ENCODE measurements around the gene SOX15.

SOX15 gene

GRCh38 chr17:7557775-7558543 is 31.9 kb downstream of the SOX15 start:
- Histone ChIP-seq H3K4me1 (ENCODE audit: control insufficient read depth in 1 of 2, insufficient read depth in 2 of 2, low read length in 2 of 2) (peaks cover 49 to 57% of the 10 kb centered on the region in 2 donors), H3K4me3 (ENCODE audit: low read depth in 1 of 2, low read length in 2 of 2) (peak overlapping the region; percentile 71 to 90)

GRCh38 chr17:7557147-7557764 is 32.6 kb downstream of the SOX15 start:
- Histone ChIP-seq H3K36me3 (ENCODE audit: control insufficient read depth in 1 of 2, insufficient read depth in 2 of 2, low read length in 2 of 2) (no peaks in the 10 kb centered on the region), H3K9ac (ENCODE audit: low read depth in 1 of 2, low read length in 2 of 2) (peak overlapping the region; percentile 71 to 83), H3K27ac (ENCODE audit: low read depth, low read length) (peak overlapping the region; percentile 87), H3K27me3 (ENCODE audit: control insufficient read depth in 1 of 2, insufficient read depth in 2 of 2, low read length in 2 of 2) (no peaks in the 10 kb centered on the region), H3K4me3 (ENCODE audit: low read depth in 1 of 2, low read length in 2 of 2) (peak overlapping the region; percentile 69 to 71), H3K4me1 (ENCODE audit: control insufficient read depth in 1 of 2, insufficient read depth in 2 of 2, low read length in 2 of 2) (peaks cover 42 to 50% of the 10 kb centered on the region in 2 donors), H3K9me3 (ENCODE audit: control insufficient read depth in 1 of 2, low read length in 2 of 2) (no peaks in the 10 kb centered on the region)

More at GRCh38 chr17:7557775-7558543, 31.9 kb downstream of the SOX15 start:
- no peaks in the 10 kb centered on the region for H3K9me3 ChIP-seq (ENCODE audit: control insufficient read depth in 1 of 2, low read length in 2 of 2)
- peak overlapping the region; percentile 71 to 83 for H3K9ac ChIP-seq (ENCODE audit: low read depth in 1 of 2, low read length in 2 of 2)
- no peaks in the 10 kb centered on the region for H3K36me3 ChIP-seq (ENCODE audit: control insufficient read depth in 1 of 2, insufficient read depth in 2 of 2, low read length in 2 of 2)
- H3K27ac ChIP-seq (ENCODE audit: low read depth, low read length): peak overlapping the region; percentile 98
- no peaks in the 10 kb centered on the region for H3K27me3 ChIP-seq (ENCODE audit: control insufficient read depth in 1 of 2, insufficient read depth in 2 of 2, low read length in 2 of 2)

GRCh38 chr17:7556627-7557026 is 33.3 kb downstream of the SOX15 start:
- H3K4me1 ChIP-seq (ENCODE audit: control insufficient read depth in 1 of 2, insufficient read depth in 2 of 2, low read length in 2 of 2): peaks cover 42 to 52% of the 10 kb centered on the region in 2 donors
- H3K4me3 ChIP-seq (ENCODE audit: low read depth in 1 of 2, low read length in 2 of 2): peak overlapping the region; percentile 69 to 71
- peak overlapping the region; percentile 71 to 83 for H3K9ac ChIP-seq (ENCODE audit: low read depth in 1 of 2, low read length in 2 of 2)

GRCh38 chr17:7555320-7555948 is 34.5 kb downstream of the SOX15 start:
- Histone ChIP-seq H3K4me3 (ENCODE audit: low read depth in 1 of 2, low read length in 2 of 2) (no peak overlapping the region), H3K27ac (ENCODE audit: low read depth, low read length) (no peak overlapping the region), H3K36me3 (ENCODE audit: control insufficient read depth in 1 of 2, insufficient read depth in 2 of 2, low read length in 2 of 2) (no peaks in the 10 kb centered on the region), H3K4me1 (ENCODE audit: control insufficient read depth in 1 of 2, insufficient read depth in 2 of 2, low read length in 2 of 2) (peaks cover 49 to 54% of the 10 kb centered on the region in 2 donors), H3K9me3 (ENCODE audit: control insufficient read depth in 1 of 2, low read length in 2 of 2) (no peaks in the 10 kb centered on the region), H3K9ac (ENCODE audit: low read depth in 1 of 2, low read length in 2 of 2) (no peak overlapping the region), H3K27me3 (ENCODE audit: control insufficient read depth in 1 of 2, insufficient read depth in 2 of 2, low read length in 2 of 2) (no peaks in the 10 kb centered on the region)

More at GRCh38 chr17:7556627-7557026, 33.3 kb downstream of the SOX15 start:
- Histone ChIP-seq H3K36me3 (ENCODE audit: control insufficient read depth in 1 of 2, insufficient read depth in 2 of 2, low read length in 2 of 2) (no peaks in the 10 kb centered on the region), H3K27me3 (ENCODE audit: control insufficient read depth in 1 of 2, insufficient read depth in 2 of 2, low read length in 2 of 2) (no peaks in the 10 kb centered on the region), H3K9me3 (ENCODE audit: control insufficient read depth in 1 of 2, low read length in 2 of 2) (no peaks in the 10 kb centered on the region), H3K27ac (ENCODE audit: low read depth, low read length) (peak overlapping the region; percentile 87)

- H3K4me1 ChIP-seq (ENCODE audit: control insufficient read depth in 1 of 2, insufficient read depth in 2 of 2, low read length in 2 of 2): peaks cover 44 to 53% of the 10 kb centered on the region in 2 donors
- no peak overlapping the region for H3K27ac ChIP-seq (ENCODE audit: low read depth, low read length)
- H3K9ac ChIP-seq (ENCODE audit: low read depth in 1 of 2, low read length in 2 of 2): no peak overlapping the region
- H3K36me3 ChIP-seq (ENCODE audit: control insufficient read depth in 1 of 2, insufficient read depth in 2 of 2, low read length in 2 of 2): no peaks in the 10 kb centered on the region
- no peaks in the 10 kb centered on the region for H3K9me3 ChIP-seq (ENCODE audit: control insufficient read depth in 1 of 2, low read length in 2 of 2)
- H3K27me3 ChIP-seq (ENCODE audit: control insufficient read depth in 1 of 2, insufficient read depth in 2 of 2, low read length in 2 of 2): no peaks in the 10 kb centered on the region
- no peak overlapping the region for H3K4me3 ChIP-seq (ENCODE audit: low read depth in 1 of 2, low read length in 2 of 2)
Measured at GRCh38 chr17:7553356-7553755, 36.5 kb downstream of the SOX15 start.

- Histone ChIP-seq H3K4me3 (ENCODE audit: low read depth in 1 of 2, low read length in 2 of 2) (no peak overlapping the region), H3K9ac (ENCODE audit: low read depth in 1 of 2, low read length in 2 of 2) (peak overlapping the region in 1 of 2 donors; percentile 10), H3K27ac (ENCODE audit: low read depth, low read length) (no peak overlapping the region)
Measured at GRCh38 chr17:7552621-7553051, 37.3 kb downstream of the SOX15 start.

GRCh38 chr17:7551396-7551795 is 38.5 kb downstream of the SOX15 start:
- Histone ChIP-seq H3K4me3 (ENCODE audit: low read depth in 1 of 2, low read length in 2 of 2) (no peak overlapping the region), H3K4me1 (ENCODE audit: control insufficient read depth in 1 of 2, insufficient read depth in 2 of 2, low read length in 2 of 2) (peaks cover 34 to 37% of the 10 kb centered on the region in 2 donors), H3K27ac (ENCODE audit: low read depth, low read length) (no peak overlapping the region), H3K36me3 (ENCODE audit: control insufficient read depth in 1 of 2, insufficient read depth in 2 of 2, low read length in 2 of 2) (no peaks in the 10 kb centered on the region), H3K9ac (ENCODE audit: low read depth in 1 of 2, low read length in 2 of 2) (no peak overlapping the region), H3K9me3 (ENCODE audit: control insufficient read depth in 1 of 2, low read length in 2 of 2) (no peaks in the 10 kb centered on the region), H3K27me3 (ENCODE audit: control insufficient read depth in 1 of 2, insufficient read depth in 2 of 2, low read length in 2 of 2) (no peaks in the 10 kb centered on the region)

More at GRCh38 chr17:7552621-7553051, 37.3 kb downstream of the SOX15 start:
- Histone ChIP-seq H3K27me3 (ENCODE audit: control insufficient read depth in 1 of 2, insufficient read depth in 2 of 2, low read length in 2 of 2) (no peaks in the 10 kb centered on the region), H3K36me3 (ENCODE audit: control insufficient read depth in 1 of 2, insufficient read depth in 2 of 2, low read length in 2 of 2) (no peaks in the 10 kb centered on the region), H3K9me3 (ENCODE audit: control insufficient read depth in 1 of 2, low read length in 2 of 2) (no peaks in the 10 kb centered on the region), H3K4me1 (ENCODE audit: control insufficient read depth in 1 of 2, insufficient read depth in 2 of 2, low read length in 2 of 2) (peaks cover 39 to 48% of the 10 kb centered on the region in 2 donors)

- H3K27ac ChIP-seq (ENCODE audit: low read depth, low read length): no peak overlapping the region
- no peaks in the 10 kb centered on the region for H3K36me3 ChIP-seq (ENCODE audit: control insufficient read depth in 1 of 2, insufficient read depth in 2 of 2, low read length in 2 of 2)
- peaks cover 34 to 35% of the 10 kb centered on the region in 2 donors for H3K4me1 ChIP-seq (ENCODE audit: control insufficient read depth in 1 of 2, insufficient read depth in 2 of 2, low read length in 2 of 2)
- no peak overlapping the region for H3K9ac ChIP-seq (ENCODE audit: low read depth in 1 of 2, low read length in 2 of 2)
- no peak overlapping the region for H3K4me3 ChIP-seq (ENCODE audit: low read depth in 1 of 2, low read length in 2 of 2)
- no peaks in the 10 kb centered on the region for H3K27me3 ChIP-seq (ENCODE audit: control insufficient read depth in 1 of 2, insufficient read depth in 2 of 2, low read length in 2 of 2)
- no peaks in the 10 kb centered on the region for H3K9me3 ChIP-seq (ENCODE audit: control insufficient read depth in 1 of 2, low read length in 2 of 2)
Measured at GRCh38 chr17:7550344-7550743, 39.5 kb downstream of the SOX15 start.

GRCh38 chr17:7549401-7550055 is 40.4 kb downstream of the SOX15 start:
- peak overlapping the region; percentile 72 to 77 for H3K4me3 ChIP-seq (ENCODE audit: low read depth in 1 of 2, low read length in 2 of 2)
- peak overlapping the region; percentile 75 for H3K27ac ChIP-seq (ENCODE audit: low read depth, low read length)
- no peaks in the 10 kb centered on the region for H3K9me3 ChIP-seq (ENCODE audit: control insufficient read depth in 1 of 2, low read length in 2 of 2)
- no peaks in the 10 kb centered on the region for H3K27me3 ChIP-seq (ENCODE audit: control insufficient read depth in 1 of 2, insufficient read depth in 2 of 2, low read length in 2 of 2)
- no peaks in the 10 kb centered on the region for H3K36me3 ChIP-seq (ENCODE audit: control insufficient read depth in 1 of 2, insufficient read depth in 2 of 2, low read length in 2 of 2)
- peaks cover 34 to 35% of the 10 kb centered on the region in 2 donors for H3K4me1 ChIP-seq (ENCODE audit: control insufficient read depth in 1 of 2, insufficient read depth in 2 of 2, low read length in 2 of 2)
- H3K9ac ChIP-seq (ENCODE audit: low read depth in 1 of 2, low read length in 2 of 2): peak overlapping the region; percentile 68 to 70

Measured in duodenal mucosa (tissue), 2 donors.